H1 (cell line): Measurements from ENCODE around the gene PRR35.

Experiments
- CHD1 ChIP-seq: IDR thresholded peaks from 2 replicates; pipeline ENCODE4 v1.6.1; 2012; ENCODE audit warnings: low read depth, low read length, improper control_type of control experiment
- CHD2 ChIP-seq: IDR thresholded peaks from 2 replicates; pipeline ENCODE4 v1.6.1; 2012; ENCODE audit warnings: low read length, improper control_type of control experiment
- SP1 ChIP-seq: IDR thresholded peaks from 2 replicates; pipeline ENCODE4 v1.6.1; 2011; ENCODE audit warnings: low read depth, low read length
- TCF12 ChIP-seq: IDR thresholded peaks from 2 replicates; pipeline ENCODE4 v1.6.1; 2011; ENCODE audit warnings: low read depth, mild to moderate bottlenecking, low read length
- TF ChIP-seq, protein P1 (sequence below): IDR thresholded peaks from 2 replicates; pipeline ENCODE4 v1.6.1; 2011; ENCODE audit warnings: low read depth, mild to moderate bottlenecking, low read length; ENCODE audit not compliant: insufficient read depth

DNA sequence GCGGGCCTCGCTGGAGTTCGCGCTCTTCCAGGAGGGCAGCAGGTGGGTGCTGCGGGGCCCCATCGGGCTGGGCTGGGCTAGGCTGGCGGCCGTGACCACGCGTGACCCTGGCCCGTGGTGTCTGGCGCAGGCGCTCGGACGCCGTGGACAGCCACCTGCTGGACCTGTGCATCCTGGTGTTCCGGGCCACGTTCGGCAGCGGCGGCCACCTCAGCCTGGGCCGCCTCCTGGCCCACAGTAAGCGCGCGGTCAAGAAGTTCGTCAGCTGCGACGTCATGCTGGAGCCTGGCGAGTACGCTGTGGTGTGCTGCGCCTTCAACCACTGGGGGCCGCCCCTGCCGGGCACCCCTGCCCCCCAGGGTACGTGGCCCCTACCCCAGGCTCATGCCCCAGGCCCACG, 8.0 kb upstream of the PRR35 start:
- no peak for TF ChIP-seq TCF12
- TF ChIP-seq, protein P1, sequence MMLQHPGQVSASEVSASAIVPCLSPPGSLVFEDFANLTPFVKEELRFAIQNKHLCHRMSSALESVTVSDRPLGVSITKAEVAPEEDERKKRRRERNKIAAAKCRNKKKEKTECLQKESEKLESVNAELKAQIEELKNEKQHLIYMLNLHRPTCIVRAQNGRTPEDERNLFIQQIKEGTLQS, result no peak
- TF ChIP-seq CHD2, result no peak
- no peak for TF ChIP-seq CHD1
- TF ChIP-seq SP1, result no peak
